ENCODE results near the gene THUMPD3. TPM values are rescaled to one million over a fixed set of nuclear protein-coding genes. Genes with fewer than 3 reads are reported as not detected.

THUMPD3 gene
- total and polyA plus RNA-seq, 7 donors: 40.0 to 70.5 (median 55.0) TPM

GRCh38 chr3:9392041-9392440, 29.2 kb downstream of the THUMPD3 start:
- H3K27me3 ChIP-seq (ENCODE audit: insufficient read depth in 3 of 3, low read length in 2 of 3): no peaks in the 10 kb centered on the region
- H3K36me3 ChIP-seq (ENCODE audit: insufficient read depth in 1 of 2, low read depth in 1 of 2): peaks cover 25 to 73% of the 10 kb centered on the region in 2 donors
- ATAC-seq (no peak), DNase-seq (no peak)
- no peaks in the 10 kb centered on the region for H3K9me3 ChIP-seq
- intact Hi-C loops (cut with DNase I): no loop called here
- H3K4me1 ChIP-seq: peaks cover 49% of the 10 kb centered on the region
- 27 to 39% (median 32%) methylated on average over 1 of the region's 1 CpG for WGBS, 3 donors
- TF ChIP-seq CTCF (IDR thresholded peaks at IDR 0.05): no peak
- H3K4me3 ChIP-seq: no peak overlapping the region
- H3K27ac ChIP-seq: peak overlapping the region; percentile 100

GRCh38 chr3:9395570-9396300, 32.9 kb downstream of the THUMPD3 start:
- no peak for TF ChIP-seq CTCF (IDR thresholded peaks at IDR 0.05)
- H3K27ac ChIP-seq: peak overlapping the region; percentile 100
- peaks cover 8 to 36% of the 10 kb centered on the region in 2 donors for H3K36me3 ChIP-seq (ENCODE audit: insufficient read depth in 1 of 2, low read depth in 1 of 2)
- H3K4me3 ChIP-seq: peak overlapping the region; percentile 96
- ATAC-seq (no peak), DNase-seq (no peak)
- no peaks in the 10 kb centered on the region for H3K27me3 ChIP-seq (ENCODE audit: insufficient read depth in 3 of 3, low read length in 2 of 3)
- WGBS, 3 donors: 6 to 8% (median 8%) methylated on average over 15 of the region's 15 CpGs
- no peaks in the 10 kb centered on the region for H3K9me3 ChIP-seq
- intact Hi-C loops (cut with DNase I): loop anchor here in 1 of 2 donors (2.0 to 5.0 kb wide), 2 partner anchors 27 to 33 kb away; partner anchors contain the start of gene THUMPD3
- peaks cover 61% of the 10 kb centered on the region for H3K4me1 ChIP-seq

- no peak for TF ChIP-seq CTCF (IDR thresholded peaks at IDR 0.05)
- Histone ChIP-seq H3K4me1 (peaks cover 64% of the 10 kb centered on the region), H3K9me3 (no peaks in the 10 kb centered on the region), H3K27ac (peak overlapping the region; percentile 100), H3K27me3 (ENCODE audit: insufficient read depth in 3 of 3, low read length in 2 of 3) (no peaks in the 10 kb centered on the region), H3K4me3 (peak overlapping the region; percentile 96), H3K36me3 (ENCODE audit: insufficient read depth in 1 of 2, low read depth in 1 of 2) (peaks cover 4 to 30% of the 10 kb centered on the region in 2 donors)
- 1% methylated on average over 25 of the region's 25 CpGs for WGBS, 3 donors
- DNase-seq: no peak
- ATAC-seq: peak; percentile 26 to 39 (median 32)
- intact Hi-C loops (cut with DNase I): loop anchor here in 1 of 2 donors (2.0 to 5.0 kb wide), 2 partner anchors 27 to 34 kb away; partner anchors contain the start of gene THUMPD3
These were observed 33.4 kb downstream of the THUMPD3 start for GRCh38 chr3:9396301-9396631.

GRCh38 chr3:9396632-9397331, 33.9 kb downstream of the THUMPD3 start:
- intact Hi-C loops (cut with DNase I): loop anchor here in 1 of 2 donors (2.0 to 5.0 kb wide), 2 partner anchors 26 to 34 kb away; partner anchors contain the start of gene THUMPD3
- Histone ChIP-seq H3K27me3 (ENCODE audit: insufficient read depth in 3 of 3, low read length in 2 of 3) (no peaks in the 10 kb centered on the region), H3K36me3 (ENCODE audit: insufficient read depth in 1 of 2, low read depth in 1 of 2) (peaks cover 3 to 25% of the 10 kb centered on the region in 2 donors), H3K9me3 (no peaks in the 10 kb centered on the region), H3K27ac (peak overlapping the region; percentile 100), H3K4me1 (peaks cover 64% of the 10 kb centered on the region), H3K4me3 (peak overlapping the region; percentile 96)
- TF ChIP-seq CTCF (IDR thresholded peaks at IDR 0.05): no peak
- ATAC-seq (peak; percentile 80 to 85 (median 82)), DNase-seq (peak; percentile 99)
- 0 to 1% (median 1%) methylated on average over 60 to 71 of the region's 71 CpGs for WGBS, 3 donors

Data from psoas muscle (tissue), 8 donors.